HepG2 (cell line): ENCODE results near the gene DIP2C. TPM values are rescaled to one million over a fixed set of nuclear protein-coding genes. Genes with fewer than 3 reads are reported as not detected.

Experiments
- ATAC-seq: fragments of 200-7000 bp; cut with Tn5 transposase; 3 replicates; pipeline ENCODE4 v1.9.1; 2020; ENCODE audit warnings: mild to moderate bottlenecking, moderate library complexity
- BruUV-seq: library from RNA; stranded (reverse); fragments of 400-500 nt; replicated peaks from 2 replicates; lab custom pipeline; 2021; lab: Mats Ljungman, UMichigan
- CTCF ChIA-PET: fragments of 300-600 bp; formaldehyde crosslinking; extraction: SDS; loops from one replicate; lab custom pipeline; 2021; ENCODE audit warnings: low total read pairs, inconsistent platforms, low intra/inter-chr PET ratio; lab: Yijun Ruan, JAX
- POLR2A ChIA-PET: fragments of 350-600 bp; sonication (Branson Sonifier 250); formaldehyde crosslinking; loops from one replicate; lab custom pipeline; 2020; ENCODE audit warnings: antibody characterized with exemption, inconsistent platforms; lab: Yijun Ruan, JAX
- DNase-seq: peaks from one replicate; pipeline ENCODE4 v3.0.0-alpha.2; 2015; ENCODE audit warnings: low spot score
- FAIRE-seq: peaks from 3 replicates; lab custom pipeline; 2011; peaks lifted over from hg19 to GRCh38; lab: Jason Lieb, UNC
- H2AFZ ChIP-seq: one replicate; pipeline ENCODE4 v1.6.1; 2011; ENCODE audit warnings: low read length, inconsistent platforms
- H3K27ac ChIP-seq: fragments of 300-600 bp; 3 replicates; pipeline ENCODE4 v1.8.0; 2011; ENCODE audit warnings: mixed run types, mild to moderate bottlenecking, mixed read lengths, low read length, inconsistent platforms; ENCODE audit not compliant: insufficient read depth; ENCODE audit errors: extremely low read length
- H3K27me3 ChIP-seq, 2 experiments: fragments of 200-600 bp in 1 of 2; 2 replicates in 1 of 2; 3 replicates in 1 of 2; pipeline versions ENCODE4 v1.6.0 to v1.8.0; 2011; ENCODE audit warnings: low read length in 2 of 2, mild to moderate bottlenecking in 2 of 2, moderate library complexity in 2 of 2, inconsistent platforms in 1 of 2; ENCODE audit not compliant: insufficient read depth in 2 of 2, control insufficient read depth in 1 of 2
- H3K36me3 ChIP-seq, 2 experiments: fragments of 200-600 bp in 1 of 2; replicated peaks in 1 of 2; 2 replicates in 1 of 2; 3 replicates in 1 of 2; pipeline versions ENCODE4 v1.5.1 to v1.8.0; 2011; ENCODE audit warnings: low read length in 2 of 2, inconsistent platforms in 1 of 2; ENCODE audit not compliant: insufficient read depth in 2 of 2, control insufficient read depth in 1 of 2
- H3K4me1 ChIP-seq: 2 replicates; pipeline ENCODE4 v1.5.1; 2012; ENCODE audit warnings: low read length, inconsistent platforms; ENCODE audit not compliant: insufficient read depth
- H3K4me2 ChIP-seq: 2 replicates; pipeline ENCODE4 v1.6.0; 2011; ENCODE audit warnings: low read depth, low read length, inconsistent platforms
- H3K4me3 ChIP-seq, 3 experiments: fragments of 200-600 bp in 1 of 3; sonication (generic), shearing (Covaris generic) in 1 of 3; replicated peaks in 1 of 3; 2 replicates each; pipeline ENCODE4 v1.5.1; 2011 to 2016; ENCODE audit warnings: low read length in 3 of 3, inconsistent platforms in 2 of 3, low read depth in 2 of 3, mild to moderate bottlenecking in 2 of 3, control low read depth in 1 of 3, mixed read lengths in 1 of 3; ENCODE audit not compliant: insufficient read depth in 1 of 3
- H3K79me2 ChIP-seq: one replicate; pipeline ENCODE4 v1.6.1; 2011; ENCODE audit warnings: low read length, inconsistent platforms; ENCODE audit not compliant: insufficient read depth
- H3K9ac ChIP-seq: 2 replicates; pipeline ENCODE4 v1.6.0; 2011; ENCODE audit warnings: mild to moderate bottlenecking, low read depth, low read length, inconsistent platforms; ENCODE audit not compliant: insufficient read depth
- H3K9me3 ChIP-seq: 2 replicates; pipeline ENCODE4 v1.5.1; 2012; ENCODE audit warnings: mild to moderate bottlenecking, low read length
- H4K20me1 ChIP-seq: 2 replicates; pipeline ENCODE4 v1.6.0; 2011; ENCODE audit warnings: inconsistent platforms, mild to moderate bottlenecking, low read length, moderate library complexity; ENCODE audit not compliant: insufficient read depth
- HDAC1 ChIP-seq: sonication (generic); formaldehyde crosslinking; IDR thresholded peaks from 2 replicates; pipeline ENCODE4 v1.5.1; 2020; ENCODE audit warnings: mild to moderate bottlenecking, missing genetic modification reagents
- SIN3A ChIP-seq: IDR thresholded peaks from 2 replicates; pipeline ENCODE4 v1.6.1; 2011; ENCODE audit warnings: low read depth, mild to moderate bottlenecking, control low read depth, low read length, borderline replicate concordance
- TCF7L2 ChIP-seq: IDR thresholded peaks from 2 replicates; pipeline ENCODE4 v1.6.1; 2011; ENCODE audit warnings: mild to moderate bottlenecking, low read depth, low read length, moderate library complexity
- ZNF205 ChIP-seq: IDR thresholded peaks from 2 replicates; pipeline ENCODE4 v1.6.1; 2018; ENCODE audit warnings: missing biosample characterization, missing genetic modification reagents
- ZNF605 ChIP-seq: sonication (generic); formaldehyde crosslinking; IDR thresholded peaks from 2 replicates; pipeline ENCODE4 v1.8.0; 2022; ENCODE audit warnings: mild to moderate bottlenecking, missing genetic modification reagents
- ZNF83 ChIP-seq: sonication (generic); formaldehyde crosslinking; IDR thresholded peaks from 2 replicates; pipeline ENCODE4 v1.4.0; 2020; ENCODE audit warnings: missing genetic modification reagents, mild to moderate bottlenecking, borderline replicate concordance
- ZSCAN30 ChIP-seq: sonication (generic); formaldehyde crosslinking; IDR thresholded peaks from 2 replicates; pipeline ENCODE4 v1.5.0; 2020; ENCODE audit warnings: mild to moderate bottlenecking, missing genetic modification reagents
- WGBS: methylation state at CpG from one replicate; pipeline ENCODE4 v1.1.6; 2017; ENCODE audit warnings: low lambda C conversion rate; 5-methylcytosine and 5-hydroxymethylcytosine counted together
- in situ Hi-C: cut with HindIII; loops from 2 replicates; pipeline ENCODE4 v1.10.0; 2017; ENCODE audit warnings: low pct_unique_long_range_greater_than_20kb; ENCODE audit not compliant: extremely low pct_ligation_motif_present
- intact Hi-C: fragments of 100-400 bp; cut with micrococcal nuclease; formaldehyde crosslinking; loops from one replicate; pipeline ENCODE4 v1.10.0; 2022; ENCODE audit not compliant: unreplicated experiment
- polyA plus RNA-seq, 8 experiments: library from polyadenylated mRNA; depleted of rRNA in 3 of 8; stranded (reverse) in 7 of 8; unstranded in 1 of 8; fragments of >200 nt; fragmentation: Illumina TruSeq in 4 of 8; extraction: Trizol in 4 of 8; gene quantifications; 2 replicates each; pipeline versions ENCODE4 v1.2.1 to v1.2.3, GENCODE V29; 2011 to 2016; ENCODE audit warnings: low read depth in 4 of 8, missing spikeins in 1 of 8, mixed read lengths in 1 of 8; ENCODE audit not compliant: insufficient read depth in 1 of 8
- total RNA-seq, 5 experiments: library from RNA; depleted of rRNA; stranded (reverse); fragments of >200 nt; fragmentation: Illumina TruSeq; extraction: Trizol; gene quantifications; 2 replicates each; pipeline ENCODE4 v1.2.3, GENCODE V29; 2016; ENCODE audit warnings: low read depth in 1 of 5

DIP2C gene
- total and polyA plus RNA-seq, 2 of the 13 experiments (the other 11 are each of a cell fraction or from before 2014, with no cell fraction given) = 2.2 to 2.7 TPM

GRCh38 chr10:352476-353235 is 336.8 kb downstream of the DIP2C start (continued):
- no peak for TF ChIP-seq HDAC1 (CRISPR knock-in tag)
- TF ChIP-seq ZSCAN30 (CRISPR knock-in tag) = no peak
- TF ChIP-seq ZNF605 = no peak
- no peak for TF ChIP-seq TCF7L2
- TF ChIP-seq SIN3A = no peak
- no peak for TF ChIP-seq ZNF83
- TF ChIP-seq, all 625 proteins: peak for 0

- H3K4me1 ChIP-seq = no peaks in the 10 kb centered on the region
- no peak overlapping the region for H3K4me2 ChIP-seq
- no peaks in the 10 kb centered on the region for H3K9me3 ChIP-seq
- no peaks in the 10 kb centered on the region for H4K20me1 ChIP-seq
- H3K36me3 ChIP-seq = 0 out of 5 replicates have a peak, but pooled peaks cover 0 to 4% of the 10 kb centered on the region in 2 experiments
- intact Hi-C loops = no loop called here
- no peak overlapping the region for H3K4me3 ChIP-seq
- no peak overlapping the region for H3K9ac ChIP-seq
- in situ Hi-C loops = no loop called here
- POLR2A ChIA-PET = no interaction called here
- no peak overlapping the region for H3K27ac ChIP-seq
- no peak for TF ChIP-seq ZNF205
- ATAC-seq (no peak), DNase-seq (no peak), FAIRE-seq (no peak)
- no peaks in the 10 kb centered on the region for H3K79me2 ChIP-seq
- 98% methylated on average over 9 of the region's 13 CpGs for WGBS
- BruUV-seq = no TSS peak
- no peak overlapping the region for H2AFZ ChIP-seq
- CTCF ChIA-PET = no interaction called here
- H3K27me3 ChIP-seq = no peaks in the 10 kb centered on the region
These were observed 337.6 kb downstream of the DIP2C start for GRCh38 chr10:351770-352334.
